GM19397 (cell line): ENCODE data around the gene TMEM269.

Experiments
- ATAC-seq: cut with Tn5 transposase; IDR thresholded peaks from one replicate; pipeline ENCODE4 v1.9.1; 2021; ENCODE audit warnings: mild to moderate bottlenecking, moderate library complexity; ENCODE audit not compliant: unreplicated experiment

Gene TMEM269

DNA sequence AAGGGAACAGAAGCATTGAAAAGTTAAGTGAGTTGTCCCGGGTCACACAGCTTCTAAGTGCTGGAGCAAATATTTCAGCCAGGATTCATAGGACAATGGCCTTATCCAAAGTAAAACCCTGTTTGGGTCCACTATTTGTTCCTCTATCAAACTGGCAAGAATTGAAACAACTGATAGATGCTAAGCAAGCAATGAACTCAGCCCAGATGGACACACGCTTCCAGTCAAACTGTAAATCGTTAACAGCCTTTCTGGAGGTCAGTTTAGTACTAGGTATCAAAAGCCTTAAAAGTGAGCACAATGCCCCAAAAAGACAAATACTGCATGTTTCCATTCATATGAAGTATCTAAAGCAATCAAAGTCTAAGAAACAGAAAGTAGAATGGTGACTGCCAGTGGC lies 33.2 kb downstream of the TMEM269 start:
- ATAC-seq = no peak

DNA sequence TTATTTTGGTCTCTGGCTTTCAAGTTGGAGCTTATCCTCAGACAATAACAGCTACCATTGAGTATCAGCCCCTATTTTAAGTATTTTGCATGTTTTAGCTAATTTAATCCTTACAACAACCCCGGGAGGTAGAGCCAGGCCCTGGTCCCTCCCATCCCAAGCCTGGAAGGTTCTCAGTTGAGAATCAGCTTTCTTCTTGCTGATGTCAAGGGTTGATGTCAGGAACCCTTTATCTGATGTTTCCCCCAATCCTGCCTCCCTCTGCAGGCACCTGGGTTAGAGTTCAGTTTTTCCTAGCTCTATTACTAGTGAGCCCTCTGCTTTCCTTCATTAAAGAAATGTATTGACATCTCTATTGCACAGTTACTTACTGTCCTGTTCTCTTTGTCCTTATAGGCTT lies 36.0 kb downstream of the TMEM269 start:
- no peak for ATAC-seq

DNA sequence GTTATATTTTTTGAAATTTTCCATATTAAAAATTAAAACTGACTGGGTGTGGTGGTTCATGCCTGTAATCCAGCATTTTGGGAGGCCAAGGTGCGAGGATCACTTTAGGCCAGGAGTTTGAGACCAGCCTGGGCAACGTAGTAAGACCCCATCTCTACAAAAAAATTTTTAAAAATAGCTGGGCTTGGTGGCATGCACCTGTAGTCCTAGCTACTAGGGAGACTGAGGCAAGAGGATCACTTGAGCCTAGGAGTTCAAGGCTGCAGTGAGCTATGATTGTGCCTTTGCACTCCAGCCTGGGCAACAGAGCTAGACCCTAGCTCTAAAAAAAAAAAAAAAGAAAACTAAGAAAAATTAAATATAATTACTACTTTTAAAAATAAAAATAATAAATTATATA lies 36.9 kb downstream of the TMEM269 start:
- ATAC-seq = no peak

DNA sequence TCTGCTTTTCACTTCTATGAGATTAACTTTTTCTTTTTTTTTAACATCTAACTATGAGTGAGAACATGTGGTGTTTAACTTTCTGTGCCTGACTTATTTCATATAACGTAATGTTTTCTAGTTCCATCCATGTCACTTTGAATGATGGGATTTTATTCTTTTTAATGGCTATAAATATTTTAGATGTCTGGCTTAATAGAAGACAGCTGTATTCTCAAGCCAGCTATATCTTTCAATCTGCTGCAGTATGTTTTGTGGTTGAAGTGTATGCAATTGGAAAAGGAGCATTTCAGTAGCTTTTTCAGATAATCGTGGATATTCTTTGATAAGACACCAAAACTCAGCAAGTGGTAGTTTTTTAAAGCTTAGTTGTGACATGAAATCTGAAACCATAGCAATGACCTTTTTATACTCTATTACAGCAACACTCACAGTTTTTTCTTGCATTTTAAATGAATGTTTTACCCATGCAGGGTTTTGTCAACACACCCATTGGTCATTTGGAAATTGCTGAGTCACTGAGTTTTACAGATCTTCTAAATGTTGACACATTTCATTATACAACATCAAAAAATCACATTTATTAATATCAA lies 38.1 kb downstream of the TMEM269 start:
- no peak for ATAC-seq

DNA sequence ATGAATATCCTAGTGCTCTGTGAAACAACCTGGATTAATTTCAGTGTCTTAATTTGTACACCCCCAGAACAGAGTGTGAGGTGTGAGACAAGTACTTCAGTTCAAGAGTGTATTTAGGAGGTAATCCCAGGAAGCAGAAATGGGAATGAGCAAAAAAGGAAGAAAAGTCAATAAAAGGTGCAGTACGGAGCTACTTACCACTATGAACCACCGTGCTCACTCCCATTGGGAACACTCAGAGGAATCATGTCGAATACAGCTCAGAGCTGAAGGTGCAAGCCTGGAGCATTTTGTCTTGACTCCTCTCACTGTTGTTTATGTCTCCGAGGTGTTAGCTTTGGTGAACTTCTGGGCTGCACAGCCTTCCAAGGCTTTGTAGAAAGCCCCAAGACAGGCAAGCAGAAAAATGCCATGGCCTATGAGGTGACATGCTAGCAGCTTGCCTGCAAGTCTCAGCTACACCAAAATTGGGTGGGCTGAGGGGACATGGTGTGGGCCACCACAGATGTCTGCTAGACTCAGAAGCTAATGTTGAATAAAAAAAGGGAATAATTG lies 39.8 kb downstream of the TMEM269 start:
- no peak for ATAC-seq

DNA sequence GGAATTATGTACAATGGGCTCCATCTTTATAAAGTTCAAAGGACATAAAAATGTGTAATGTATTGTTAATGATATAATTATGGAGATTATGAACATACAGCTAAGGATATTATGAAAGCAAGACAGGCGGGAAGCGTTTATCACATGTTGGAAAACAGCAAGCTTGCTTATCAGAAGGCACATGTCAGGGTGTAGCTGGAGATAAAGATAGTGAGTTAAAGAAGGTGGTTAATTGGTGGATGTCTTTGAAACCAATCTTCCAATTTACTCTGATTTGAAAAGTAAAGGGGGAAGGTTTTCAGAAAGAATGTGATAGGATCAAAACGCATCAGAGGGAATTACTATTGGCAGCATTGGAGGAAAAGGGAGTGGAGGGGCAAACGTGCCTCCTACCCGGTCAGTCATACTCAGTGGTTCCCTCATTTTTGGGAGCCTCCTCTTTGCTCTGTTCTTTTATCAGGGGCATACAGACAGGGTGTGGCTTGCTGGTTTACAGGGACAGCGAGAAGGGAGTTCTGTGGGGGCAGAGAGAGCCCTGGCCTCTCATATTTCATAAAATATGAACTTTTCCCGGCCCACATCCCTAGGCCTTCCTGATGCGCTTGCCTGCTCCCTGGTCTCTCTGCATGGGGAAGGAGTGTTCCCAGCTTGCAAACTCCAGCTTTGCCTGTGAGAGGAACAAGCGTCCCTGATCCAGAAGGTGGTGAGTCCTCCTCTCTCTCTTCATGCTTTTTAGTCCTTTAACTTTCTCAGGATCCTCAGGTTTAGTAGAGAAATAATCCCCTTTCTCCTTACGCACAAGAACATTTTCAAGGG lies 40.5 kb downstream of the TMEM269 start:
- no peak for ATAC-seq

DNA sequence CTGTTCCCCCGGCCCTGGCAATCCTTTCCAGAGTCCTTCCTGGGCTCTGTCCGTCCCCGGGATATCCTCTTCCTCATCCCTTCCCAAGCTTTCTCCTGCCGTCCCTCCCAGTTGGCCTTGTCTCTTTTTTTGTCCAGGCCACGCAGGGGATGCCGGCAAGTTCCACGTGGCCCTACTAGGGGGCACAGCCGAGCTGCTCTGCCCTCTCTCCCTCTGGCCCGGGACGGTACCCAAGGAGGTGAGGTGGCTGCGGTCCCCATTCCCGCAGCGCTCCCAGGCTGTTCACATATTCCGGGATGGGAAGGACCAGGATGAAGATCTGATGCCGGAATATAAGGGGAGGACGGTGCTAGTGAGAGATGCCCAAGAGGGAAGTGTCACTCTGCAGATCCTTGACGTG lies 45.8 kb downstream of the TMEM269 start:
- no peak for ATAC-seq

DNA sequence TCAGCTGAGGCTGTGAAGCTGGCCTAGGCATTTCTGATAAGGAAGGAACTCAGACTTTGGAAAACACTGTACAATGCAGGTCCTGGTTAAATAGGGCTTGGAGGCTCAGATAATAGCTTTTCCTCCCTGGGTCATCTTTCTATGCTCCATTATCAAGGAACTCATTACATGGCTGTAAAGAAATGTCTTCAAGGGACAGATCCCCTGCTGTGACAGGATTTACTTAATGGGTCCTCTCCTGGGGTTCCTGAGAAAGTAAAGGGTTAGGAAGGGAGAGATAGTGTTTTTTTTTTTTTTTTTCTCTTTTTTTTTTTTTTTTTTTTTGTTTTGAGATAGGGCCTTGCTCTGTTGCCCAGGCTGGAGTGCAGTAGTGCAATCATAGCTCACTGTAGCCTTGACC lies 46.5 kb downstream of the TMEM269 start:
- no peak for ATAC-seq

DNA sequence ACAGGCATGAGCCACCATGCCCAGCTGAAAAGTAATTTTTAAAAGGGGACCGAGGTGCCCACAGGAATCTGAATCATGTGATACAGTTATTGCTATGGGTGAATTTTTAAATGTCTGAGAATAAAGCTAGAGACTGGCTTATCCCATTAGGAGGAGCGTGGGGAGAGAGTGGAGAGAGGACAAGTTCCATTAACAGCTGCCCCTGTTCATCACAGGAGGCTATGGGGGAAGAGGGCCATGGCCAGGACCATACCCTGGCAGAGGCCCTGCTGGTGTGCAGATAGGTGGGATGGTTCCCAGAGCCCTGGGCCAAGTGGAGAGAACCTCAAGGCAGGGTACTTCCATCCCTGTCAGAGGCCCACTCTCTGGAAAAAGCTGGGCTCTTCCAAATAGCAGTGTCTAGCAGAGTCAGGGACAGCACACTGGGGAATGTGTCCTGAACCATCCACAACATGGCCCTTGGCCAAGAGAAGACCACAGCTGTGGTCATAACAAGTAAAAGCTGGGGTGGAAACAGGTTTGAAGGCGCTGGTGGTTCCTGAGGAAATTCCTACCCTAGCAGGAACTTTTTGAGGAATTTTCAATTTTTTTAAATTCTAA lies 48.0 kb downstream of the TMEM269 start:
- no peak for ATAC-seq

DNA sequence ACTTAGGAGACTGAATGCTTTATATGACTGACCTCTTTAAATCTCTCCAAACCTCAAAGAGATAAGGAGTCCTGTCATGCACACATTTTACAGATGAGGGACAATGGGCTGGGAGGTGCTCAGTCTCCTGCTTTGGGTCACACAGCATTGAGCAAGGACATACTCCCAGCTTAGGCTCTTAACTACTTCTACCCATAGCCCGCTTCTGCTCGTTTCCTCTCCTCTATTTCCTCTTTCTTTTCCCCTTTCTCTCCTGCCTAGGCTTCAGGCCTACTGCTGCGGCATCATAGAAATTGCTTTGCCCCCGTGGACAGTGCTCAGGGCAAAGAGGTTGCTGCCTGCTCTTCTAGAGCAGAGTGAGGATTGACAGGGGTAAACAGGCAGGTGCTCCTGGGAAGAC lies 49.2 kb downstream of the TMEM269 start:
- no peak for ATAC-seq

DNA sequence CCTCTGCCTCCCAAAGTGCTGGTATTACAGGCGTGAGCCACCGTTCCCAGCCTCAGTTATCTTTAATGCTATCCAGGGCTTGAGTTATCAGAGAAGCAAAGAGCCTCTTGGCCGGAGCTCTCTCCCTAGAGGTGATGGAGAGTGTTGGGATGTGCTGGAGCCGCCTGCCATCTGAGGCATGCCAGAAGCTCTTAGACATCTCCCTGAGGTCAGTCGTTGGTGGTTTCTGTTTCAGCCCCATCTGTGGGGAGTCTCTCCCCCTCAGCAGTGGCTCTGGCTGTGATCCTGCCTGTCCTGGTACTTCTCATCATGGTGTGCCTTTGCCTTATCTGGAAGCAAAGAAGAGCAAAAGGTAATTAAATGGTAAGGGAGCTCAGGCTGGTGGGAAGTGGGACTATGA lies 50.0 kb downstream of the TMEM269 start:
- ATAC-seq = no peak

DNA sequence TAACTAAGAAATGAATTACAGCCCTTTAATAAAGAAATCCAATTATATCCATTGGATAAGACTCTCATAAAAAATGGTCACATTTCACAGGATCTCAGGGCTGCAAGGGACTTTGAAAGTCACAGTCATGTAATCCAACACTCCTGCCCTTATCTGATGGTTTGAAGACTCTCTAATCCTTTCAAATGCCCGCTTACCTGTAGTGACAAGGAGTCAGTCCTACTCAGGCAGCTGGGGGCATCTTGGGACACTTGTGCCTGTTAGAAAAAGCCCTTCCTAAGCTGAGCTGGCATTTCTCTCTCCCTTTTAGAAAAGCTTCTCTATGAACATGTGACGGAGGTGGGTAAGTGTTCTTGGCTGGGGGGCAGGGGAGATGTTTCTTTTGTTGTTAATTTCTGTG lies 50.6 kb downstream of the TMEM269 start:
- ATAC-seq = no peak

DNA sequence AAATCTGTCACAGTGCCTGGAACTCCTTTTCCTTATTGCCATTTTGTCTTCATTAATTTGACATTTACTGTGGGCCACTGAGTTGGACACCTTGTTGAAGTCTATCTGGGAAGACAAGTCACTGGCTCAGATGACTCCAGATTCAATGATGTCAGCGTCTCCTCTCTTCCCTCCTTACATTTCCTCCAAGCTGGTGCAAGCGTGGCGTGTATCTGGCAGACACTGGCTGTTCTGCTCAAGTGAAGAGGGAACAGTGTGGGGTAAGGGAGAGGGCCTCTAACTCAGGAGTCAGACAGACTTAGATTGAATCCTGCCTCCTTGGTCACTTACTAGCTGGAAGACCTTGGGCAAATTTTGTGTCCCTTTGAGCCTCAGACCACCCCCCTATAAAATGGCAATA lies 52.9 kb downstream of the TMEM269 start:
- ATAC-seq = no peak

DNA sequence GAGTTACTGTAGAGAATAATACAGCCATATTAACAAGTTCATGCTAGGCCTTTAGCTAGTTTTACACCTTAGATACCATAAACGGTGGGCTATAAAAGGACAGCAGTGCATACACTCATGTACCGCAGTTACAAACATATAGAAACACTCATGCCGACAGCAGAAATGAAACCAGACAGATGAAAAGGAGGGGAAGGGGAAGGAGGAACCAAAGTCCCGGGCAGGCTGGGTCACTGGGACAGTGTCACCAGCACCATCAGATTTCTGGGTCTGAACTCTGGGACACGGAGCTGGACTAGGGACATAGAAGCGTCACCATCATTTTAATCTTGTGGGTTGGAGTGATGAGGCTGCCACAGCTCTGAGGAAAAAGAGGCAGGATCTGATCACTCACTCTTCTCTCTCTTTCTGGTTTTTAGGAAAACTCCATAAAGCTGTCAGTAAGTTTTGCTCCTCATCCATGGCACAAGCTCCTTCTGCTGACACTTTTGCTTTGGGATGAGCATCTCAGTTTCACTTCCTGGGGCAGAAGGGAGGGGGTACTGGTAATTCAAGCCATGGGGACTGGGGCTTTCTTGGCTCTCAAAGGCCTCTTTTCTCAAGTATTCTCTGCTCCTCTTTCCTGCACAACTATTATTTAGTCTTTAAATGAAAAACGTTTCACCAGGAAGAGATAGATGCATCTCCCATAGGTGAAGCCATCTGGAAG lies 53.8 kb downstream of the TMEM269 start:
- ATAC-seq = no peak

DNA sequence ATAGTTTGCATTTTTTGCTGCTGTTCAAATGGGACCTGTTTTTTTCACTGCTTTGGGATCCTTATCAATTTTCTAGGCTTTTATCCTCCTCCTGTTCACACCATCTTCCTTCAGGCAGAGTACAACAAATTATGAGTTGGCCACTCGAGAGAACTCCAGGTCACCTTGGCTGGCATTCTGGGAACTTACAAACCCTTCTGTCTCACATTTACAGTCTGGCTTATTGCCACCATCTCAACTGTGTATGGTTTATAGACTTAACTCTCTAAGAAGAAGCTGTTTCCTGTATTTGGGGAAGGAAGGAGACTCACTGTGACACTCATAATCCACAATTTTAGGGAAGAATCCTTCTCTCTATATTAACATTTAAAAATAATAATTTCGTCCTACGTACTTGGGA lies 56.2 kb downstream of the TMEM269 start:
- no peak for ATAC-seq

DNA sequence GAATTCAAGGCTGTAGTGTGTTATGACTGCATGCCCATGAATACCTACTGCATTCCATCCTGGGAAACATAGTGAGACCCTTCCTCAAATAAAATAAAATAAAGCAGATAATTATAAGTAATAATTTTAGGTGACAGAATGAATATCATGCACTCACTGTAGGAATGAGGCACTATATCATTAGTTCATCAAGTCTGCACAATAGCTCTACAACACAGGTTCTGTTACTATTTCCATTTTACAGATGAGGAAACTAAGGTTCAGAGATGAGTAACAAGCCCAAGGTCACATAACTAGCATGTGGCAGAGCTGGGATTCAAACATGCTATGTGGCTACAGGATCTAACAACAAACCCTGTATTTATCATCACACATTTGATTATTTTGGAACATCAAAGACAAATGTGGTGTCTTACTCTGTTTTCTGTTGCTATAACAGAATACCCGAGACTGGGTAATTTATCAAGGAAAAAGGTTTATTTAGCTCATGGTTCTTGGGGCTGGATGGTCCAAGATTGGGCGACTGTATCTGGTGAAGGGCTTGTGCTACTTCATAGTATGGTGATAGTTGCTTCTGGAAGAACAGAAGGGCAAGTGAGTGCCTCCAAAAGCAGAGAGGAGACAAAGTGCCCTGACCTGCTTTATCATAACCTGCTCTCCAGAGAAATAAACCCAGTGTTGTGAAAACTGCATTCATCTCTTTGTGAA lies 56.8 kb downstream of the TMEM269 start:
- no peak for ATAC-seq

DNA sequence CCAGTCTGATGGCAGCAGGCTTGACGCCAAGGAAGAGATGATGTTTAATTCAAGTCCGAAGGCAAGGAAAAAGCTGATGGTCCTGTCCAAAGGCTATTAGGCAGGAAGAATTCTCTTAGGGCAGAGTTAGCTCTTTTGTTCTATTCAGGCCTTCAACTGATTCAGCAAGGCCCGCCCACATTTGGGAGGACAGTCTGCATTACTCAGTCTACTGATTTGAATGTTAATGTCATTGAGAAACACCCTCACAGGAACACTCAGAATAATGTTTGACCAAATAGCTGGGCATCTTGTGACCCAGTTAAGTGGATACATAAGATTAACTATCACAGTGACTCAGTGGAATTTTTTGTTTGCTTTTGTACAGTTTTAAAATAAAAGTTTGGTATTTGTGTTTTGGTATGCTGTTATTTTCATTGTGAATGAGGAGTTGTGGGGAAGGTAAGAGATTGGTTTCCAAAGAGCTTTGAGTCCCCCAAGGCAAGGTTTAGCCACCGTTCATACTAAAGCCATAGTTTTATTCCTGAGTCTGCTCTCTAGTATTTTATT lies 59.9 kb downstream of the TMEM269 start:
- no peak for ATAC-seq

DNA sequence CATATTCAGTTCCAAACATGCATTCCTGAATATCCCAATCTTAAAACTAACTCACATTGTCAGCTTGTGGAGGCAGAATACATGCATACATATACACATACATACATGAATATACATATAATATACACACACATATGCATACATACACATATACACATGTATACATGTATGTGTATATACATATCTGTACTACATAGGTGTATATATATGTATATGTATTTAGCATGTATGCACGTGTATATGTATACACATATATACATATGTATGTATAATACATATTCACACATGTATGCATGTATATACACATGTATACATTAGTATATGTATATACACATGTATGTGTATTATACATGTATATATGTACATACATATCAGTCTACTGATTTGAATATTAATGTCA lies 60.4 kb downstream of the TMEM269 start:
- ATAC-seq = no peak

DNA sequence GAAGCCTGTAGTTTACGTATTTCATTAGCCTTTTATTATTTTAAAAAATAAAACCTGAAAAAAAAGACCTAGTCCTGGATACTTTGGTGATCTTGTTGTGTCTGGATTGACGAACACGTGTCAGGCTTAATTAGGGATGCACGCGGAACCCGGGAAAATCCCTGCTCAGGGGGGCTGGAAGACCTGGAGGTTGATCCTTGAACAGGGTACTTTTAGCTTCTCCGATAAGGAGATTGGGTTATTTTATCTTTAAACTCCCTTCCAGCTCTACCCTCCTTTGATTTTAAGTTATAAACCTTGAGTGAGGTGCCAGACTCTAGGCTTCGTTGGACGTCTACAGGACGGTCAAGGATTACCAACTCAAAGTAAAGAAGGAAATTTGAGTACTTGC lies 61.1 kb downstream of the TMEM269 start:
- peak; percentile 12 for ATAC-seq

DNA sequence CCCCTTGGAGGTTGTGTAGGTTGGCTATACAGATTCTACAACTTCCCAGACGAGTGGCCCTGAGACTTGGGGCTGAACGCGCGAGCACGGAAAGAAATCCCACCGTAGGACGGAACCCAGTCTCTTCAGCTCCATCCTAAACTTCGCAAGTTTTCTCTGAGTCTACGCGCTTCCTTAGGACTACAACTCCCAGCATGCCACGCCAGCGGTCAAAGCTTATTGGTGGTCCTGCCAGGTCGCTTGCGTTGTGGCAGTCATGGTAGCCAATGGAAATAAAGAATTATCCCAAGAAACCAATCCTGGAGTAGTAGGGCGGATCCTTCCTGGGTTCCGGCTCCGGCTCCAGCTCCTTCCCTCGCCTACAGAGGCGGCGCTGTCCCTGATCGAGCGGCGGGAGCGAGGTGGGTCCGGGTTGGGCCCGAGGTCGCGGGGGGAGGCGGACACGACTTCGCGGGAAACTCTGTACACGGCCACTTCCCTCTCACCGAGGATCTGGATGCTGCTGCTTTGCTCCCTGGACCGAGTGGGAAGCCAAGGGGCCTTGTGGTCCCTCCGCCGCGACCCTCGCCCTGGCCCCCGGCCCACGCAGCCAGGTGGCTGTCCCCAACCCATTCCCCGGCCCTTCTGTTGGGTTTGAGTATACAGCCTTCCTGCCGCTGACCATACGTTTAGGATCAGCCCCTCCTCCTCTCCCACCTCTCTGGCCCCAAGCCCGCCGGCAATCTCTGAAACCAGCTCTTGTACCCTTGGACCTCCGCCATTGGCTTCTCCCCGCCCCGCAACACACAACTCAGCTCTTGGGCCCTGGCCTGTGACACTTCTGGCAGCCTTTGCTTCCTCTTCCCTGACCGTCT lies 61.7 kb downstream of the TMEM269 start, which contains the start of gene ZNF691:
TSS of gene ZNF691 (plus strand) at position 357 of the 854 bp plus-strand sequence. CDS start 3,046 bp downstream, outside the sequence.
- peak; percentile 88 for ATAC-seq
